Endodermal cell (in vitro differentiated cells): ENCODE measurements around the gene ADAMTS2. TPM values are rescaled to one million over a fixed set of nuclear protein-coding genes. Genes with fewer than 3 reads are reported as not detected.

Experiments used
- DNase-seq: peaks from one replicate; pipeline ENCODE4 v3.0.0-alpha.2; 2017
- H3K27ac ChIP-seq: 2 replicates; pipeline ENCODE4 v1.5.1; 2013; ENCODE audit warnings: mild to moderate bottlenecking, low read depth, low read length, moderate library complexity
- H3K27me3 ChIP-seq: 2 replicates; pipeline ENCODE4 v1.6.1; 2013; ENCODE audit warnings: mild to moderate bottlenecking, low read length, moderate library complexity; ENCODE audit not compliant: insufficient read depth, control insufficient read depth, poor library complexity, severe bottlenecking
- H3K36me3 ChIP-seq: 2 replicates; pipeline ENCODE4 v1.7.0; 2013; ENCODE audit warnings: mild to moderate bottlenecking, low read length, moderate library complexity; ENCODE audit not compliant: control insufficient read depth, insufficient read depth
- H3K4me1 ChIP-seq: one replicate; pipeline ENCODE4 v1.7.0; 2013; ENCODE audit warnings: low read length; ENCODE audit not compliant: control insufficient read depth, insufficient read depth
- H3K4me3 ChIP-seq: 2 replicates; pipeline ENCODE4 v1.5.1; 2013; ENCODE audit warnings: mild to moderate bottlenecking, low read length, moderate library complexity
- H3K9ac ChIP-seq: 2 replicates; pipeline ENCODE4 v1.6.1; 2013; ENCODE audit warnings: mild to moderate bottlenecking, low read length, moderate library complexity; ENCODE audit not compliant: poor library complexity, severe bottlenecking; ENCODE audit errors: extremely low read depth
- H3K9me3 ChIP-seq: 2 replicates; pipeline ENCODE4 v1.6.1; 2013; ENCODE audit warnings: mild to moderate bottlenecking, low read length, moderate library complexity; ENCODE audit not compliant: control insufficient read depth
- H3K27ac Mint-ChIP-seq: 2 replicates; pipeline ENCODE4 v1.8.0; 2020; ENCODE audit warnings: mixed read lengths
- H3K27me3 Mint-ChIP-seq: 2 replicates; pipeline ENCODE4 v1.8.0; 2021; ENCODE audit warnings: mild to moderate bottlenecking, mixed read lengths; ENCODE audit not compliant: insufficient read depth
- H3K36me3 Mint-ChIP-seq: 2 replicates; pipeline ENCODE4 v1.8.0; 2020; ENCODE audit warnings: low read depth, mixed read lengths
- H3K4me1 Mint-ChIP-seq: 2 replicates; pipeline ENCODE4 v1.8.0; 2020; ENCODE audit warnings: mixed read lengths
- H3K4me3 Mint-ChIP-seq: 2 replicates; pipeline ENCODE4 v1.8.0; 2020; ENCODE audit warnings: mild to moderate bottlenecking, moderate library complexity, mixed read lengths
- H3K9me3 Mint-ChIP-seq: 2 replicates; pipeline ENCODE4 v1.8.0; 2020; ENCODE audit warnings: mild to moderate bottlenecking, mixed read lengths
- WGBS, 2 experiments: methylation state at CpG; one replicate each; pipeline versions ENCODE4 v1.1.5 to v1.1.7; 2013; ENCODE audit warnings: missing lambda C conversion rate in 2 of 2, mixed read lengths in 1 of 2; ENCODE audit not compliant: insufficient coverage in 1 of 2, insufficient read length in 1 of 2; 5-methylcytosine and 5-hydroxymethylcytosine counted together
- long read RNA-seq, 4 experiments: library from polyadenylated mRNA in 2 of 4; library from RNA in 1 of 4; library from capped mRNA in 1 of 4; stranded (forward) in 3 of 4; unstranded in 1 of 4; transcript quantifications; one replicate each; pipeline ENCODE4 v2.0.0, GENCODE V29; 2020 to 2021; ENCODE audit warnings: inconsistent platforms in 1 of 4
- polyA plus RNA-seq, 2 experiments: library from polyadenylated mRNA; stranded (reverse); fragments of 50-300 nt; gene quantifications; one replicate each; pipeline ENCODE4 v1.2.3, GENCODE V29; 2013
- total RNA-seq, 2 donors: library from RNA; stranded (reverse); fragmentation: NEBNext Ultra II Directional in 1 of 2; extraction: Animal tissue kit (Norgen Biotek cat#: 25700) in 1 of 2; gene quantifications; 2 replicates in 1 of 2; 3 replicates in 1 of 2; pipeline ENCODE4 v1.2.1, GENCODE V29; 2021
- TF ChIP-seq, protein P1 (sequence below): fragments of 200-600 bp; sonication (generic); conservative IDR thresholded peaks from 2 replicates; pipeline ENCODE4 v1.5.0; 2021; ENCODE audit warnings: antibody characterized with exemption, mild to moderate bottlenecking

ADAMTS2 gene
- total RNA-seq: 1 to 10 TPM; 1.2 to 2.6 TPM
- 15.5 TPM for polyA plus RNA-seq (2013, experiment 1 of 2)
- 13.7 TPM for polyA plus RNA-seq (2013, experiment 2 of 2)
- long read RNA-seq, experiment 1: 0 reads
- long read RNA-seq, experiment 2, full-length matches to known transcripts: 1 of 3 reads
- long read RNA-seq, experiment 2, partial matches to known transcripts: 2 of 3 reads
- long read RNA-seq, experiment 2, other reads (novel, unspliced or antisense): 0 of 3 reads
- long read RNA-seq, experiment 3, partial matches to known transcripts: 3 of 5 reads
- long read RNA-seq, experiment 3, other reads (novel, unspliced or antisense): 2 of 5 reads
- long read RNA-seq, experiment 4: 0 reads

DNA sequence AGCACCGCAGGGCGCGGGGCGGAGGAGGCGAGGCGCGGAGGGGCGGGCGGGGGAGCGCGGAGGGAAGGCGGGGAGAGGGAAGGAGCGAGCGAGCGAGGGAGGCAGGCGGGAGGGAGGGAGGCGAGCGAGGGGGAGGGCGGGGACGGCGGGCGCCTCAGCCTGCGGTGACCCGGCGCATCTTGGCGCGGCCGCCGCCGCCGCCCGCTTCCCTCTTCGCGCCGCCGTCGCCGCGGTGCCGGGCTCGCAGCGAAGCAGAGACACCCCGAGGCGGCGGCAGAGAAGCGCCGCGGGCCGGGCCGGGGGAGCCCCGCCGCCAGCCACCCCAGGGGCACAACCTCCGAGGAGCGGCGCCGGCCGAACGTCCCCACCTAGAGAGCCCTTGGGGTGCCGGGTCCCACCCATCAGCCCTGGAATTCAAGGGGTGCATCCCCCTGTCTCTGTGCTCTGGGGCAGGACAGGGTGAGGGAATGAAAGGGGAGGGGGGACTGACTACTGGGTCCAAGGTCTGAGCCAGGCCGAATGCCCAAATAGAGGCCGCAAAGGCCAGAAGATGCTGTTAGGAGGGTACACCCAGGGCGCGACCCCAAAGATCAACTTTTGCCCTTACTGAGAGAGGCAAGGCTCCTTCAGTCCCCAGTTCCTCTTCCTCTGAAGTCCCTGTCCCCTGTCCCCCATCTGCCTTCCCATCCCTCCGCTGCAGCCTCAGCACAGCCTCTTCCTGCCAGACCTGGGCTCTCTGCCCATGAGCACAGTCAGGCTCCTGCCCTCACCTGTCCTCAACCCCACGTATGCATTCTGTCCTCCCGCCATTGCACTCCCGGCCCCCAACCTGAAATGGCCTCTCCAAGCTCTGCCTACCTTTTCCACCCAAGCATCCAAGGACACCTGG lies at the start of gene ADAMTS2:
Gene ADAMTS2 (minus strand): TSS at position 29 of the 889 bp plus-strand sequence. CDS start 133 bp downstream, outside the sequence.
- Mint-ChIP-seq H3K36me3 (no peaks in the 10 kb centered on the region), H3K27ac (no peak within 1 kb of the TSS), H3K4me3 (peak within 1 kb of the TSS; percentile 55), H3K27me3 (peaks cover 76% of the 10 kb centered on the region), H3K9me3 (no peaks in the 10 kb centered on the region), H3K4me1 (peaks cover 8% of the 10 kb centered on the region)
- 8 to 55% methylated on average over 4 to 62 of the region's 67 CpGs for WGBS, 2 experiments
- peak within 1 kb of the TSS; percentile 80 for H3K4me3 ChIP-seq
- H3K9ac ChIP-seq: no peak within 1 kb of the TSS
- H3K27ac ChIP-seq: no peak within 1 kb of the TSS
- H3K4me1 ChIP-seq: peaks cover 4% of the 10 kb centered on the region
- no peaks in the 10 kb centered on the region for H3K36me3 ChIP-seq
- H3K9me3 ChIP-seq: no peaks in the 10 kb centered on the region
- TF ChIP-seq, protein P1, sequence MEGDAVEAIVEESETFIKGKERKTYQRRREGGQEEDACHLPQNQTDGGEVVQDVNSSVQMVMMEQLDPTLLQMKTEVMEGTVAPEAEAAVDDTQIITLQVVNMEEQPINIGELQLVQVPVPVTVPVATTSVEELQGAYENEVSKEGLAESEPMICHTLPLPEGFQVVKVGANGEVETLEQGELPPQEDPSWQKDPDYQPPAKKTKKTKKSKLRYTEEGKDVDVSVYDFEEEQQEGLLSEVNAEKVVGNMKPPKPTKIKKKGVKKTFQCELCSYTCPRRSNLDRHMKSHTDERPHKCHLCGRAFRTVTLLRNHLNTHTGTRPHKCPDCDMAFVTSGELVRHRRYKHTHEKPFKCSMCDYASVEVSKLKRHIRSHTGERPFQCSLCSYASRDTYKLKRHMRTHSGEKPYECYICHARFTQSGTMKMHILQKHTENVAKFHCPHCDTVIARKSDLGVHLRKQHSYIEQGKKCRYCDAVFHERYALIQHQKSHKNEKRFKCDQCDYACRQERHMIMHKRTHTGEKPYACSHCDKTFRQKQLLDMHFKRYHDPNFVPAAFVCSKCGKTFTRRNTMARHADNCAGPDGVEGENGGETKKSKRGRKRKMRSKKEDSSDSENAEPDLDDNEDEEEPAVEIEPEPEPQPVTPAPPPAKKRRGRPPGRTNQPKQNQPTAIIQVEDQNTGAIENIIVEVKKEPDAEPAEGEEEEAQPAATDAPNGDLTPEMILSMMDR: no peak
- H3K27me3 ChIP-seq: peaks cover 82% of the 10 kb centered on the region
- peak; percentile 86 for DNase-seq

DNA sequence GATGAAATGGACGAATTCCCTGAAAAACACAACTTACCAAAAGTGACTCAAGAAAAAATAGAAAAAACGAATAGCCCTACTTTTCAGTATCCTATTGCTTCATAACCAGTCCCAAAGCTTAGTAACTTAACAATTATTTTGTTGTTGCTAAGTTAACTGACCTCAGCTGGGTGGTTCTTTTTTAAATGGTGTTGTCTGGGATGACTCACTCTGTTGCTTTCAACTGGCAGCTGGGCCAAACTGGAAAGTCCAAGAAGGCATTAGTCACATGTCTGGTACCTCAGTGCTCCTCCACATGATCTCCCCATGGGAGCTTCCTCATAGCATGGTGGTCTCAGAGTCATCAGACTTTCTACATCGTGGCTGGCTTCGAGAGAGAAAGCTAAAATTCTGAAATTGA lies 47.8 kb upstream of the ADAMTS2 start:
- Histone ChIP-seq H3K27me3 (no peaks in the 10 kb centered on the region), H3K4me1 (no peaks in the 10 kb centered on the region), H3K9ac (no peak overlapping the region), H3K36me3 (no peaks in the 10 kb centered on the region), H3K27ac (no peak overlapping the region), H3K9me3 (peaks cover 58% of the 10 kb centered on the region), H3K4me3 (no peak overlapping the region)
- Mint-ChIP-seq H3K4me3 (no peak overlapping the region), H3K4me1 (no peaks in the 10 kb centered on the region), H3K36me3 (no peaks in the 10 kb centered on the region), H3K27me3 (peaks cover 7% of the 10 kb centered on the region), H3K27ac (no peak overlapping the region), H3K9me3 (peaks cover 67% of the 10 kb centered on the region)
- 74 to 80% methylated on average over 4 of the region's 4 CpGs for WGBS, 2 experiments
- DNase-seq: no peak
- TF ChIP-seq, protein P1: no peak

DNA sequence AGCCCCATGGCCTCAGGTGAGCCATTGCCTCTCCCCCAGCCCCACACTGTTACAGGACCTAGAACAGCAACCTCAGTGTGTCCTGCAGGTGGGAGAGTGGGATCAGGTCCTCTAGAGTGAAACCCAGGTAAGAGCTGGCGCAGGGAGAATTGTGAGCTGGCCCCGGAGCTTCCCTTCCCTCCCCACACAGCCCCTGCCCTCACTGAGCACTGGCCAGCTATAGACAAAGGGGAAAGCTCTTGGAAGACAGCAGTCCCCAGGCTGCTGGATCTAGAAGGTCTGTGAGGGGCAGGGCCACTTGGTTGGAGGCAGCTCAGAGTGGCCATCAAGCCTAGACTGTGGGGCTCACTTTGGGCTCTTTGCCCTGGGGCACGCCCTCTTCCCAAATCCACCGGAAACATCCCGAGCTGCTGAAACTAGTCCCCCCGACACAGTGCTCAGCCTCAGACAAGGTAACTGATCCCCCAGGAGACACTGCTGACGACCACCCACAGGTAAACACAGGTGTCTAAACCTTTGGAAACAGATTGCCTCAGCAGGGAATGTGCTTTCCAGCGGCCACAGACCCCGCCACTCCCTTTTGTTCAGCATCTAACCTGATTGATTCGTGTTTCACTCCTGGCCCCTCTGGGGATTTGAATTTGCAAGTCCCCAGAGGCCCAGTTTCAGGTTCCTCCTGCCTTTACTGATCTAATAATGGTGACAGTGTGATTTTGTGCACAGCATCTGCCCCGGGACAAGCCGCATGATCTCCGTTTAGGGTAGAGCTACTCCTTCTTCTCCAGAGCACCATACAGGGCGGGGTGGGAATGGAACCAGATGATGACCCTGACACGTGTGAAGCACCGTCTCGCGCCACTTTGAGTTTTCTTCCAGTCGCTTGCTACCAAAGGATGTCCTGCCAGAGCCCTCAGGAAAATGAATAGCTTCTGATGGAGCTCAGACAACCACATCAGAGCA lies 42.2 kb upstream of the ADAMTS2 start:
- H3K9me3 Mint-ChIP-seq: peaks cover 37% of the 10 kb centered on the region
- H3K4me3 Mint-ChIP-seq: no peak overlapping the region
- Histone ChIP-seq H3K4me1 (peaks cover 5% of the 10 kb centered on the region), H3K27me3 (no peaks in the 10 kb centered on the region), H3K9ac (no peak overlapping the region), H3K36me3 (no peaks in the 10 kb centered on the region), H3K27ac (no peak overlapping the region), H3K9me3 (peaks cover 34% of the 10 kb centered on the region), H3K4me3 (no peak overlapping the region)
- H3K36me3 Mint-ChIP-seq: no peaks in the 10 kb centered on the region
- peaks cover 7% of the 10 kb centered on the region for H3K27me3 Mint-ChIP-seq
- 90% methylated on average over 15 to 19 of the region's 19 CpGs for WGBS, 2 experiments
- peak; percentile 25 for DNase-seq
- H3K4me1 Mint-ChIP-seq: no peaks in the 10 kb centered on the region
- no peak overlapping the region for H3K27ac Mint-ChIP-seq
- TF ChIP-seq, protein P1: no peak
